Fibroblast of lung (primary cell): Measurements from ENCODE around the gene KCNJ12. TPM values are rescaled to one million over a fixed set of nuclear protein-coding genes. Genes with fewer than 3 reads are reported as not detected.

ENCODE experiments used
- DNase-seq, 2 donors: peaks; one replicate each; pipeline versions ENCODE4 v3.0.0 to v3.0.0-alpha.2; 2010; ENCODE audit warnings: low read depth in 2 of 2
- H2AFZ ChIP-seq: 2 replicates; pipeline ENCODE4 v1.5.1; 2012; ENCODE audit warnings: low read length, control low read depth, inconsistent platforms
- H3K27ac ChIP-seq: 2 replicates; pipeline ENCODE4 v1.5.1; 2011; ENCODE audit warnings: low read length, control low read depth; ENCODE audit not compliant: insufficient read depth
- H3K27me3 ChIP-seq: 2 replicates; pipeline ENCODE4 v1.5.1; 2011; ENCODE audit warnings: mild to moderate bottlenecking, low read length; ENCODE audit not compliant: control insufficient read depth, insufficient read depth
- H3K36me3 ChIP-seq: 2 replicates; pipeline ENCODE4 v1.5.1; 2011; ENCODE audit warnings: low read length; ENCODE audit not compliant: control insufficient read depth, insufficient read depth
- H3K4me1 ChIP-seq: 2 replicates; pipeline ENCODE4 v1.5.1; 2011; ENCODE audit warnings: low read length; ENCODE audit not compliant: control insufficient read depth, insufficient read depth; ENCODE audit errors: extremely low read depth
- H3K4me2 ChIP-seq: 2 replicates; pipeline ENCODE4 v1.5.1; 2011; ENCODE audit warnings: low read length, control low read depth; ENCODE audit not compliant: insufficient read depth; ENCODE audit errors: extremely low read depth
- H3K4me3 ChIP-seq, 4 experiments: fragments of 200-600 bp in 1 of 4; sonication (generic) in 1 of 4; replicated peaks in 1 of 4; 2 replicates each; pipeline ENCODE4 v1.5.1; 2011 to 2016; ENCODE audit warnings: low read length in 4 of 4, low read depth in 3 of 4, mild to moderate bottlenecking in 3 of 4, control low read depth in 2 of 4, inconsistent platforms in 1 of 4, mixed read lengths in 1 of 4; ENCODE audit not compliant: insufficient read depth in 1 of 4; ENCODE audit errors: control extremely low read depth in 1 of 4
- H3K79me2 ChIP-seq: 2 replicates; pipeline ENCODE4 v1.5.1; 2012; ENCODE audit warnings: mild to moderate bottlenecking, low read length, inconsistent platforms; ENCODE audit not compliant: control insufficient read depth, insufficient read depth
- H3K9ac ChIP-seq: 2 replicates; pipeline ENCODE4 v1.5.1; 2011; ENCODE audit warnings: mild to moderate bottlenecking, low read length, control low read depth; ENCODE audit not compliant: insufficient read depth
- H3K9me3 ChIP-seq: 2 replicates; pipeline ENCODE4 v1.5.1; 2012; ENCODE audit warnings: low read depth, low read length; ENCODE audit not compliant: control insufficient read depth, insufficient read depth
- H4K20me1 ChIP-seq: 2 replicates; pipeline ENCODE4 v1.5.1; 2011; ENCODE audit warnings: low read length; ENCODE audit not compliant: control insufficient read depth, insufficient read depth; ENCODE audit errors: extremely low read depth
- EZH2 ChIP-seq: IDR thresholded peaks from 2 replicates; pipeline ENCODE4 v1.5.1; 2012; ENCODE audit warnings: low read length, control low read depth, mild to moderate bottlenecking; ENCODE audit errors: missing control alignments
- polyA plus RNA-seq, 2 donors: library from polyadenylated mRNA; depleted of rRNA in 1 of 2; stranded (reverse) in 1 of 2; unstranded in 1 of 2; fragments of >200 nt; gene quantifications; 2 replicates each; pipeline ENCODE4 v1.2.1, GENCODE V29; 2011 to 2012; ENCODE audit warnings: missing spikeins in 1 of 2
- total RNA-seq: library from RNA; depleted of rRNA; stranded (reverse); fragments of >200 nt; gene quantifications from 2 replicates; pipeline ENCODE4 v1.2.1, GENCODE V29; 2014
- TF ChIP-seq, protein P1 (sequence below), 2 donors: IDR thresholded peaks in 1 of 2; conservative IDR thresholded peaks in 1 of 2; 1 replicate in 1 of 2; 2 replicates in 1 of 2; pipeline ENCODE4 v1.5.1; 2011 to 2012; ENCODE audit warnings: low read length in 2 of 2, control low read depth in 1 of 2, inconsistent platforms in 1 of 2, low read depth in 1 of 2, mild to moderate bottlenecking in 1 of 2

Gene KCNJ12
- total and polyA plus RNA-seq, 2 donors (not counting 1 experiment from before 2014, with no cell fraction given), result 0.09 to 0.66 TPM

DNA sequence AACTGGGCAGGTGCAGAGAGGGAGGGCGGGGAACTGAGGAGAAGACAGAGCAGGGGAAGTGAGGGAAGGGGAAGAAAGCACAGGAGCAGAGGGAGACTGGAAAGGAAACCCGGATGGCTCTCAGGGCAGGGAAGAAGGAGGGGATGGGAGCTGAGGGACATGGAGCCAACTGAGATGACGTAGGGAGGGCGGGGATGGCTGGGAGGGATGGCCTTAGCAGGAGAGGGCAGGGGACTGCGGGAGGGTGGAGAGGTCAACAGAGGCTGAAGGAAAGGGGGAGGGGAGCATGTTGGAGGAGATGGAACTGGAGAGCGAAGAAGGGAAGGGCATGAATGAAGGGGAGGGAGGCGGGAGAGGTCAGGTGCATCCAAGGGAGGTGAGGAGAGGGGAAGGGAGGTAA is 81.9 kb downstream of the KCNJ12 start:
- Histone ChIP-seq H3K4me2 (no peak overlapping the region), H3K36me3 (no peaks in the 10 kb centered on the region), H2AFZ (no peak overlapping the region), H3K4me3 (no peak overlapping the region), H4K20me1 (no peaks in the 10 kb centered on the region), H3K27ac (no peak overlapping the region), H3K9me3 (no peaks in the 10 kb centered on the region), H3K4me1 (no peaks in the 10 kb centered on the region), H3K9ac (no peak overlapping the region), H3K27me3 (peaks cover 10% of the 10 kb centered on the region), H3K79me2 (no peaks in the 10 kb centered on the region)
- TF ChIP-seq, protein P1, sequence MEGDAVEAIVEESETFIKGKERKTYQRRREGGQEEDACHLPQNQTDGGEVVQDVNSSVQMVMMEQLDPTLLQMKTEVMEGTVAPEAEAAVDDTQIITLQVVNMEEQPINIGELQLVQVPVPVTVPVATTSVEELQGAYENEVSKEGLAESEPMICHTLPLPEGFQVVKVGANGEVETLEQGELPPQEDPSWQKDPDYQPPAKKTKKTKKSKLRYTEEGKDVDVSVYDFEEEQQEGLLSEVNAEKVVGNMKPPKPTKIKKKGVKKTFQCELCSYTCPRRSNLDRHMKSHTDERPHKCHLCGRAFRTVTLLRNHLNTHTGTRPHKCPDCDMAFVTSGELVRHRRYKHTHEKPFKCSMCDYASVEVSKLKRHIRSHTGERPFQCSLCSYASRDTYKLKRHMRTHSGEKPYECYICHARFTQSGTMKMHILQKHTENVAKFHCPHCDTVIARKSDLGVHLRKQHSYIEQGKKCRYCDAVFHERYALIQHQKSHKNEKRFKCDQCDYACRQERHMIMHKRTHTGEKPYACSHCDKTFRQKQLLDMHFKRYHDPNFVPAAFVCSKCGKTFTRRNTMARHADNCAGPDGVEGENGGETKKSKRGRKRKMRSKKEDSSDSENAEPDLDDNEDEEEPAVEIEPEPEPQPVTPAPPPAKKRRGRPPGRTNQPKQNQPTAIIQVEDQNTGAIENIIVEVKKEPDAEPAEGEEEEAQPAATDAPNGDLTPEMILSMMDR (conservative IDR thresholded peaks at IDR 0.05 in 1 of 2, IDR thresholded peaks at IDR 0.05 in 1 of 2; ENCODE audit: low read depth in 1 of 2, low read length in 2 of 2), result no peak
- no peak for TF ChIP-seq EZH2
- DNase-seq, result peak in 1 of 2 donors; percentile 29

DNA sequence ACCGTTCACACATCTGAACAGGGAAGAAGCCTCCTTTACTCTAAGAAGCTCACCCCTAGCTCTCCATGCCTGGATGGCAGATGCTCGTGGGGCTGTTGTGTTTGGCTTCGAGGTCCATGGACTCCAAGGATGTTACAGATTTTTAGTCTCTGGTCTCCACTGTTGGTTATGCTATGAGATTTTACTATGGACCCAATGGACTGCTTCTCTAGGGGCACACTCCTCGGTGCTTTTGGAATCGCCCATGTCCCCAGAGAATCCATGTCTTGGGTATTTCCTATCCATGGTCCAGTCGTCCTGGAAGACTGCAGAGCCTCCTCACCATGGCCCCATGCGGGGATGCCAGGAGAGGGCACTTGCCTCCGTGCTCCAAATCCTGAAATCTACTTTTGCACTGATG is 83.4 kb downstream of the KCNJ12 start:
- H3K27ac ChIP-seq, result no peak overlapping the region
- no peaks in the 10 kb centered on the region for H3K36me3 ChIP-seq
- H3K4me3 ChIP-seq, result no peak overlapping the region
- no peak overlapping the region for H3K9ac ChIP-seq
- H2AFZ ChIP-seq, result no peak overlapping the region
- peaks cover 7% of the 10 kb centered on the region for H3K27me3 ChIP-seq
- no peaks in the 10 kb centered on the region for H3K79me2 ChIP-seq
- DNase-seq, result no peak
- H3K4me2 ChIP-seq, result no peak overlapping the region
- no peaks in the 10 kb centered on the region for H3K4me1 ChIP-seq
- H3K9me3 ChIP-seq, result no peaks in the 10 kb centered on the region
- no peaks in the 10 kb centered on the region for H4K20me1 ChIP-seq
- no peak for TF ChIP-seq EZH2
- TF ChIP-seq, protein P1 (conservative IDR thresholded peaks at IDR 0.05 in 1 of 2, IDR thresholded peaks at IDR 0.05 in 1 of 2; ENCODE audit: low read depth in 1 of 2, low read length in 2 of 2), result no peak

DNA sequence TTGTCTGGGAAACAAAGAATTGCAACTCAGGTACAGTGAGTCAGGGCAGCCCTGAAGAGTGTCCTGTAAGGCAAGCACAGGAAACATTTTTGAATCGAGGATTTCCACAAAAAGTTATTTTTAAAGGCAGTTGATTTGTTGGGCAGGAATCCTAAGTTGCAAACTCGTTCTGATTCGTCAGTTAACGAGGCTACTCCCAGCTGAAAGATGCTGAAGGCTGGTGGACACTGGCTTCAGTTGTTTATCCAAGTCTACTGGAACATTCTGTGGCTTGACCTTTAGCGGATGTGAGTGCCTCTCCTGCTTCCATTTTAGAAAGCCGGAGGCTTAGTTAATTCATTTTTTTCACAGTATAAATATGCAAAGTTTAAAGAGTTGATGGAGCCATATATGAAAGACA is 84.2 kb downstream of the KCNJ12 start:
- peak; percentile 7 to 93 for DNase-seq
- Histone ChIP-seq H4K20me1 (no peaks in the 10 kb centered on the region), H3K36me3 (no peaks in the 10 kb centered on the region), H2AFZ (no peak overlapping the region), H3K27ac (no peak overlapping the region), H3K4me3 (no peak overlapping the region), H3K79me2 (no peaks in the 10 kb centered on the region), H3K9ac (no peak overlapping the region), H3K4me1 (no peaks in the 10 kb centered on the region), H3K27me3 (peaks cover 7% of the 10 kb centered on the region), H3K4me2 (no peak overlapping the region), H3K9me3 (no peaks in the 10 kb centered on the region)
- TF ChIP-seq, protein P1 (conservative IDR thresholded peaks at IDR 0.05 in 1 of 2, IDR thresholded peaks at IDR 0.05 in 1 of 2; ENCODE audit: low read depth in 1 of 2, low read length in 2 of 2), result no peak
- no peak for TF ChIP-seq EZH2
